ENCODE measurements around the gene HAUS7.

HAUS7 gene

DNA sequence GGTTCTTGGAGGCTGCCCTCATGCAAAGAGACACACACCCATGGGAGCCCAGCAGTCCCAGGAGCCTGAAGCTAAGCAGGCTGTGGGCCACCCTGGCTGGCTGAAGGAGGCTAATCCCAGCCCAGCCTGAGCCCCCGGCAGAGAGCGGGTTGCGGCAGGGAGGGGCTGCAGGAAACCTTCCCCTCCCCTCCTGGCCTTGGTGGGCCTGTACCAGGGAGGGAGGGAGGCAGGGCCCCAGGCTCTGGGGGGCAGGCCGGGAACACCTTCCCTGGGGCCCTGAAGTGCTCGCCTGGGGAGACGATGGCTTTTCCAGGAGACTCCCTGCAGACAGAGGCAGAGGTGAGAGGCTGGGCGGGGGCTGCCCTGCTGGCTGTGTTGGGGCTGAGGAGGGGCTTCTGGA, 28.1 kb upstream of the HAUS7 start:
- no peak for DNase-seq

GRCh38 chrX:153496590-153496959, 26.2 kb upstream of the HAUS7 start:
- no peak for DNase-seq

GRCh38 chrX:153495903-153496589, 25.7 kb upstream of the HAUS7 start:
- no peak for DNase-seq

DNA sequence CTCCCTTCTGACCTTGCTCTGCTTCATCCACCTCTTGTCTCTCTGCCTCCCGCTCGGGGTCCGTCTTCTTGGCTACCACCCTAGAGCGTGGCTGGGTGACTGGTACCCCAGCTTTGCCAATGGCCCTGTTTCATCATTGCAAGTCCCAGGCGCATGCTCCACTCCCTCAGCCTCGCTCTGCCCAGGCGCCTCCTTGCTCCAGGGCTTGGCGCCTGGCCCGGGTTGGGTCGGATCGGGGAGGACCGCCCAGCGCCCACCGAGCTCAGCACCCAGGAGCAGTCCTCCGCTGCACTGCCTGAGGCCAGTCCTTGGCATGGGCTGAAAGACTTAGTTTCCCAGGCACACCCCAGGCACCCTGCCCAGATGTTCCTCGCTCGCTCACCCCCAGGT, 25.0 kb upstream of the HAUS7 start:
- no peak for DNase-seq

DNA sequence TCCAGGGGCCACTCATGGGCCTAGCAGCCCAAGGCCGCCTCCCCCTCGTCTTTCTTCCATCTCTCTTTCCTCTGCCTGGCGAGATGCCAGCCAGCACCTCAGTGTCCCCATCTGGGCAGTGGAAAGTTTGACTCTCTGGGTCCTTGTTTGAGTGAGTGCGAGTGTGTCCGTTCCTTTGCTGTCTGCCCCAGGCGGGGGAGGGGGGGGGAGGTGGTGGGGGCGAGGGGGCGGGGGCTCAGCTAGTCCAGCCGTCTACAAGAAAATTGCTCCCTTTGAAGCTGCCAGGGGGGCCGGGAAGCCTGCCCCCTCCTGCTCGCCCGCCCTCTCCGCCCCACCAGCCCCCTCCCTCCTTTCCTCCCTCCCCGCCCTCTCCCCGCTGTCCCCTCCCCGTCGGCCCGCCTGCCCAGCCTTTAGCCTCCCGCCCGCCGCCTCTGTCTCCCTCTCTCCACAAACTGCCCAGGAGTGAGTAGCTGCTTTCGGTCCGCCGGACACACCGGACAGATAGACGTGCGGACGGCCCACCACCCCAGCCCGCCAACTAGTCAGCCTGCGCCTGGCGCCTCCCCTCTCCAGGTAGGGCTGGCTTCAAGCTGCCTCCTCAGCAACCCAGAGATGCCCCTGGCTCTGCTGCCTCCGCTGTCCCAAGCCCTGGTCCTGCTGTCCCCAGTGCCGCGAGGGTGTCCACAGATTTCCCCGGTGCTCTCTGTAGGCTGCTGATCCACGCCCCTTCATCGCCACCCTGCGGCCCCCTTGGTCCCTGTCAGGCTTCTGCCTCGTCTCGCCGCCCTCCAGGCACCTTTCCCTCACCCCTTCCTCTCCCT, 24.4 kb upstream of the HAUS7 start, which contains the start of gene BGN:
Gene BGN, plus strand, starts transcription at position 440 of the 821 bp plus-strand sequence. CDS start 9,652 bp downstream, outside the sequence.
- DNase-seq: no peak

DNA sequence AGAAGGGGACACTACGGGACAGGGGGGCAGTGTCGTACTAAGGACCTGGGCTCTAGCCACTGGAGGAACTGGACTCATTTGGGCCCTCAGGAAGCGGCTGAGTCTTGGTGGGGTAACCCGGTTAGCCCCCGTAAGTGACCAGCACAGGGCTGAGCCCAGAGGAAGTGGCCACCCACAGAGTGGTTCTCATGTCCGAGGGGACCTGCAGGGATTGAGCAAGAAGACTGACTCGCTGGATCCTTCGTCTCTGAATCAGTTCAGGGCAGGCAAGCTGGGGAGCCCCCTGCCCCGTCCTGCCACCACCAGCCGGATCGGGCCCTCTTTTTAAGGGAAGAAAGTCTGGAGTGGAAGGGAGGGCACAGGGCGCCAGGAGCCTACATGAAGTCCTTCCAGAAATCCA, 23.7 kb upstream of the HAUS7 start:
- no peak for DNase-seq

GRCh38 chrX:153493085-153493484, 22.7 kb upstream of the HAUS7 start:
- DNase-seq: no peak

GRCh38 chrX:153492543-153492942, 22.2 kb upstream of the HAUS7 start:
- DNase-seq: no peak

- DNase-seq: no peak
These were observed 21.5 kb upstream of the HAUS7 start for GRCh38 chrX:153491918-153492317.

- no peak for DNase-seq
These were observed 21.1 kb upstream of the HAUS7 start for GRCh38 chrX:153491351-153491914.

GRCh38 chrX:153490217-153490930, 20.0 kb upstream of the HAUS7 start:
- DNase-seq: no peak

DNA sequence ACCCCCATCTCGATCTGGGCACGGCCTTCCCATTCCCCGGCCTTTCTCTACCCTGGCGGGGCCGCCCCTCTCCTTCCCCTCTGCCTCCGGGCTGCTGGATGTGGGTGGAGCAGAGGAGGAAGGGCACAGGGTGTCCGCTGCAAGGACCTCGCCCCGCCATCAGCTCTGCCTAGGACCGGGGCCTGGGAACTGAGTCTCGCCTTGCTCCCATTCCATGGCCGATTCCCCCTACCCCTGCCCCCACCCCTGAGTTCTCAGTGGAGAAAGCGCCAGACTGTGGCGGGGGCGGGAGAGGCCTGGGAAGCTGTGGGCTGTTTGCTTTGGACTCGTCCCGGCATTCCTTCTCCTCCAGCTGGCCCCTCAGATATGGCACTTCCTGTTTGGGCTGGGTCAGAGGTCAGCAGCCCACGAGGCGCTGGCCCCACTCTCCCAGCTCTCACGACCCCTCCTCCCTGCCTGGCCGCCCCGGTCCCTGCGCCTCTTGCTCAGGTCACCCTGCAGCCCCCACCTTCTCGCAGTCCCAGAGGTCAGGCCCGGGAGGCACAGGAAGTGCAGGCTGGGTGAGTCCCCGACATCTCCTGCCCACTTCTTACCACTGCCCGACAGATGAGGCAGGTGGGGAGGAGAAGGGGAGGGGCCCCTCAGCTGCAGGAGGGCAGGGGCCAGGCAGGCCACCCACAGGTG, 18.0 kb upstream of the HAUS7 start:
- DNase-seq: no peak

DNA sequence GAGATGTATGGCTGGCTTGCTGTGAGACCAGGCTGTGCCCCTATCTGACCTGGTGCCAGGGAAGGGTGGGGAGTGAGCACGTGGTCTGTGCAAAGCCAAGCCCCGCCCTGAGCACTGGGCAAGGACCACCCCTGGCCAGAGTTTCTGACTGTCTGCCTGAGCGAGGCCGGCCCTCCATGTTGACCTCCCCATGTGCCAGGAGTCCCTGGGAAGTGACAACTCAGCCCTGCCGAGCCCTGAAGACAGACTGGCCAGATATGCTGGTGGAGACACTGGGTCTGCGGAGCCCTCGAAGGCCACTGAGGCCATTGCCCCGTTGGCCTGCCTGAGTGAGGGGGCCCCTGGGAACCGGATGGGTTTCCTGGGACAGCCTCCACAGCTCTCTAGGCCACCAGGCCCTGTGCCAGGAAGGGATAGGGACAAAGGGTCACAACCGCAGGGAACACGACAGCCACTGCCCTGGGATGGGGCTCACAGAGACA, 17.3 kb upstream of the HAUS7 start:
- DNase-seq: no peak

DNA sequence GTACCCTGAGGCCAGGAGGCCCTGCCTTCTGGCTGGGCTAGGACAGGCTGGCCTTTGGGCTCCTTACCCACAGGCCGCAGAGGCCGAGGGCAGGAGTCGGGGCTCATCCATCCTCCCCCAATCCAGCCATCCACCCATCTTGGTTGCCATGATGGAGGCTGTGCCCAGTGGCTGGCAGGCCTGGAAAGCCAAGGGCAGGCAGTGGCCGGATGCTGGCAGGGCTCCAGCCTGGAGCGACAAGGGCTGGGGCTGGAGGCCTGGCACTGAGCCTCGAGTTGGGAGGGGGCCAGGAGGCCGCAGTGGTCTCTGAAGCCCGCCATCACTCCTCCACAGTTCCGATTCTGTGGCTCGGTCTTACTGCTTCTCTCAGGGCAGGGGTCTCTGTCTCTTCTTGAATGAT, 15.8 kb upstream of the HAUS7 start:
- DNase-seq: no peak

- no peak for DNase-seq
These were observed 15.2 kb upstream of the HAUS7 start for GRCh38 chrX:153485396-153486080.

- no peak for DNase-seq
These were observed 12.1 kb upstream of the HAUS7 start for GRCh38 chrX:153482376-153483015.

DNA sequence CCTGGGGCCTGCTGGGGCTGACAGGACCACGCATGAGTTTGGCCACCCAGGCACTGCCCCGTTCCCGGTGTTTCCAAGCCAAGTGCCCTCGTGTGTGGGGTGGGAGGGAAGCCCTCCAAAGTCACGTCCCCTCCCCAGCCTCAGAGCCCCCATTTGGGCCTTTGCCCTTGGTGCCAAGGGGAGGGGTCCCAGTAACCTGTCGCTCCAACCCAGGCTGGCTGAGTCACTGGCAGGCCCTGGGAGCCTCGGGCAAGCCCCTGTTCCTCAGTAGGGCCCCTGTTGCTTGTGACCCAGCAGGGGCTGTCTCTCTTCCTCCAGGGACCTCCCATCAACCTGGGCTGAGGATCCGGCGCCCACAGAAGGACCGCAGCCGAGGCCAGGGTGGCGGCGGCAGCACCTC, 10.7 kb upstream of the HAUS7 start:
- no peak for DNase-seq

GRCh38 chrX:153478746-153479145, 8.4 kb upstream of the HAUS7 start:
- no peak for DNase-seq

- DNase-seq: no peak
These were observed 7.5 kb upstream of the HAUS7 start for GRCh38 chrX:153477901-153478300.

- no peak for DNase-seq
These were observed 7.0 kb upstream of the HAUS7 start for GRCh38 chrX:153477364-153477857.

DNA sequence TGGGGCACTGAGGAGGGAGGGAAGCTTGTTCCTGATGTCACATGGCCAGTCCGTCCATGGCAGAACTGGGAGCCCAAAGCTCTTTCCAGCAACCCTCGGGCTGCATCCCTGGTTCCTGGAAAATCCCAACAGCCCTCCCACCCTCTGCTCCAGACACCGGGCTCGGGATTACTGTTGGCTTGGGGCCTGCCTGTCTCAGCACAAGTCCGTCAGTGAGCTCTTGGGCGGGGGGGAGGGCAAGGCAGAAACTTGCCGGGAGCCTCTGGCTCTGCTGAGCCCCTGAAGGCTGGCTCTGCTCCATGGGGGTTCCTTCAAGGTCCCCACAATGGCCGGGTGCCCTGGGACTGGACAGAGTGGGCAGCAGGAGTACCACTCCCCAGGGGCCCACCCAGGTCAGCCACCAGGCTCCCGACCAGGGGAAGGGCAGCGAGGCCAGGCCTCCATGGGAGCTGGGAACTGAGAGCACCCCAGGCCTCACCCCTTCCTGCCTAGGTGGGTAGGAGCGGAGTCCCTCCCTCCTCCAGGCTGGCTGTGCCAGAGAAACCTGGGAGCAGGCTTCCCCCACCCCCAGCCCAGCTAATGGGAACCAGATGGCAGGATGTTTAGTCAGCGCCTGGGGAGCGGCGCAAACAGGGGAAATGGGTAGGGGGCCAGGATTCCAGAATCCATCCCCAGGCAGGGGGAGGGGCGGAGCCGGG, 6.4 kb upstream of the HAUS7 start:
- DNase-seq: no peak
